ENCODE measurements around the gene RAD23B.
"Not testable (repeated sequence)": the region's sequence is repeated elsewhere in the genome, so short reads cannot be mapped to it uniquely, and the experiment has no call there.

RAD23B gene

DNA sequence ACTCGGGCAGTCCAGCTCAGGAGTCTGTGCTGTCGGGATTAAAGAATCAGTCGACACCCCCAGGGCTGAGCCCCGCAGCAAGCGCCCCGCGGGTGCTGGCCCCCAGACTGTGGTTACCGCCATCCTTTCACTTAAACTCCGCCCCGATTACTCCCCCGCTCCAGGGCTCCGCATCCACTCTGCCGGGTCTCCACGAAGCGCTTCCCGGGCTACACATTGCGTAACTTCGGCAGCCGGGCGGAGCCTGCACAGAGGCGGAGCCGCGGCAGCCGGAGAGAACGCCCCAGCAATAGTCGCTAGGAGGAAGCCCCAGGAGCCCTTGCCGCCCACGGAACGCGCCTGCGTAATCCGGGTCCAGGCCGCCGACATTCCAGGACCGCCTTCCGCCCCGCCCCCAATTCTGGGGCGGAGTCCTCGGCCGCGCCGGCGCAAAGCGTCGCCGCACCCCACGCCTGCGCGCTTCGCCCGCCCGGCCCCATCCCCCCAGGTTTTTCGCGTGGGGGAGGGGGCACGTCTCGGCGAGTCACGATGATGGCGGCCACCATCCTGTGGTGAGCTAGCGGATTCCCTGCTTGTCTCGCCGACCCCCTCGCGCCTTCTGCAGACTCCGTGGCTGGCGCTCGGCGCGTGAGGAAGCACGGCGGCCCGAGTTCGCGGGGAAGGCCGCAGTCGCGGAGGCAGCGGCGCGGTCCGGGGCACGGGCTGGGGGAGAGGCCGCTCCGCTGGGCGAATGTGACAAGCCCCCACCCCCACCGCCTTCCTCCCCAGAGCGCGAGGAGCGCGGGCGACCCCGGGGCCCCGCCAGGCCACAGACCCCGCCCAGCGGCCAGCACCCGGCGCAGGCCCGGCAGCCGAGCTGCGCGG, at the start of gene RAD23B:
RAD23B (plus strand) TSS at position 521 of the 864 bp plus-strand sequence. CDS start 351 bp downstream, outside the sequence.
- peak; percentile 98 for DNase-seq

DNA sequence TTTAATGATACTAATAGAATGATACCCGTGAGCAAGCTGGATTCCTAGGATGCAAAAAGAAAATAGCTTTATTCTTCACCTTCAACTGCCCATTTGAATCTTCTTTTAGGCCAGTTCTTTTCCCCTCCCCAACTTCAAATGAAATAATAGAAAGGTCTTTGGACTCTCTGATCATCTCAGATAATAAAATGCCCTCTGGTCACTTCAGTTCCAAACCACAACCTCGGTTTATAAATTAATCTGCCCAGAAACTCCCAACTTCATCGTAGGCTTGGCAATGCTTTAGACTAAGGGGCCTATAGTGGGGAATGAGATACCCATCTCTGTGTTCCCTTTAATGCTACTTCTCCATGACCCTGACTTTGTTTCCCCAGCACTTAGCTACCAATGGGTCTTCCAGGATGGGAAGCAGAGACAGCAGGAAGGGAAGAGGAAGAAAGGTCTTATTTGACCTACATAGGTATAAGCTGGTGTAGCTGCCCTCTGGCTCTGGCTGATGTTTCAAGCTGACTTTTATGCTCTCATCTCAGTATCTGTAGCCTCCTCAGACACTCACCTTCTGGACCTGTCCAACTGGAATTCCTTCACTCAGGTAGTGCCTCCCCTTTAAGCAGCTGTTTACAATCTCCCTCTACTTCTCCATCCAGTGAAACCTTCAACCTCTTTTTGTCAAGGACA, 47.2 kb upstream of the RAD23B start:
- DNase-seq, result no peak

DNA sequence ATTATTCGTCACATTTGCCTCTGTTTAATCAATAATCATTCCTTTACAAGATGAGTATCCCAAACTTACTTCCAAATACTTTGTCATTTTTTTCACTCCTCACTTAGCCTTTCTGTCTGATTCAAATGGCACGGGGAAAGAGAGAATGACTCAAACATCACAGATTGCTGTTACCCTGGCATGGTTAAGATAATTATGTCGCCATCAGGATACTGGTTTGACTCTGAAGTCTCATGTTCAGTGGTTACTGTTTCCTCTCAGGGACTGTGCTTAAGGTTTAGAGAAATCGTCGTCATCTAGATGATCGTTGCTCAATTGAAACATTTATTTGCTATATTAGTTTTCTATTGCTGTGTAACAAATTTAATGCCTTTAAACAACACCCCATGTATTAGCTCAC, 45.2 kb upstream of the RAD23B start:
- DNase-seq, result no peak

DNA sequence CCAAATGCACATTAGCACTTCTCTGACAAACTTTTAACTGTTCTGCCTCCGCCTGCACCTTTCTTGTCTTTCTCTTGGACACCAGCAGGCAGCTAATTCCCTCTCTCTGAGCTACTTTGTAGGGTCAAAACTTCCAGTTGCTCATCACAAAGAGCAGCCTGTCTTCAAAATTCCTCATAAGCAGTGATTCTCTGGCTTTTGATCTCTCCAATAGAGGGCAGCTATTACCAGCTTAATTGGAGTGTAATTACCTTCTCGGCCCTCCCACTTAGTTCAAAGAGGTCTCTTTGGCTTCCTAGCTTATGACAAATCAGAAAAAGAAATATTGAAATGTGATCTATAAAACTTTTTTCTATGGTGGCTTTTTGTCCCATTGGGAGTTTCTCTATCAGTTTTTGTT, 43.6 kb upstream of the RAD23B start:
- DNase-seq, result no peak

- DNase-seq, result no peak
Measured at GRCh38 chr9:107240260-107240659, 42.8 kb upstream of the RAD23B start.

DNA sequence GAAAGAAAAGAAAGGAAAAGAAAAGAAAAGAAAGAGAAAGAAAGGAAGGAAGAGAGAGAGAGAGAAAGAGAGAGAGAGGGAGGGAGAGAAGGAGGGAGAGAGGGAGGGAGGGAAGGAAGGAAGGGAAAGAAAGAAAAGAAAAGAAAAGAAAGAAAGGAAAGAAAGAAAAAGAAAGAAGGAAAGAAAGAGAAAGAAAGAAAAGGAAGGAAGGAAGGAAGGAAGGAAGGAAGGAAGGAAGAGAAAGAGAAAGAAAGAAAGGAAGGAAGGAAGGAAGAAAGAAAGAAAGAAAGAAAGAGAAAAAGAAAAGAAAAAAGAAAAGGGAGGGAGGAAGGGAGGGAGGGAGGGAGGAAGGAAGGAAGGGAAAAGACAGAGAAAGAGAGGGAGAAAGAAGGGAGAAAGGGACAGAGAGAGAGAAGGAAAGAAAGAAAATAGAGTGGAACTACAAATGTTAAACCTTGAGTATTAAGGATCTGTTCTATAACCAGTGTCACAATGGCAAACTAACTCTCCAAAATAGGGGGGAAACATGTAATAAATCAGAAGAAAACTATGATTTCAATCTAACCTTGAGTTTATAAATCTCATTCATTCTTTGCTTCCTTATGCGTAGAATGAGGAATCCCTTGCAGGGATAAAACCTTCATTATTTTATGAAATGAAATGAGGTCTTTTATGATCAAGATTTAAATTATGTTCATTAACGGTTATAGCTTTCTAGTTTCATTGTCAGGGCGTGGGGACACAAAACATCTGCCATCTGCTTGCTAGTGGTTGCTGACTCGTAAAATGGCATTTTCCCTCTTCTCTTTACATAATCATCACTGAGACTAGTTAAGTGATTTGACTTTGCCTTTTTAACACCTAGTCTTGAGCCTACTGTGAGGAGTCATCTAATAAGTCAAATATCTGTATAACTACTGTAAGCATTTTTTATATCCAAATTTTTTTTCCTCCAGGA, 40.7 kb upstream of the RAD23B start:
- DNase-seq, result peak; percentile 62

GRCh38 chr9:107243742-107244141, 39.3 kb upstream of the RAD23B start:
- peak; percentile 97 for DNase-seq

- DNase-seq, result peak; percentile 39
Measured at GRCh38 chr9:107246259-107247254, 36.5 kb upstream of the RAD23B start.

DNA sequence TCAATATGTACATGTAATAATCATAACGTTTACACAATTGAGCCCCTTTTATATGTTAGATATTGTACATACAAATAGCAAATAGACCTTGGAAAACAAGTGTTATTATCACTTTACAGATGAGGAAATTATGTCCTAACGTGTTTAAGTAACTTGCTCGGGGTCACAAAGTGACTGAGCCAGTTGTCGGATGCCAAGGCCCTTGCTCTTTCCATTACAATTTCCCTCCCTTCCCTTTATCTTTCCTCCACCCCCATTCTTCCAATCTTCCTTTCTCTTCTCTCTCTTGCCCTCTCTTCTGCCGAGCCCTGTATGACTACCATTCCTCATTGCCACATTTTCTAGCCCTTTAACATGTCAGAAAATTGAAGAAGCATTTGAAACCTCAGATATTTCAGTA, 34.4 kb upstream of the RAD23B start:
- DNase-seq, result no peak

DNA sequence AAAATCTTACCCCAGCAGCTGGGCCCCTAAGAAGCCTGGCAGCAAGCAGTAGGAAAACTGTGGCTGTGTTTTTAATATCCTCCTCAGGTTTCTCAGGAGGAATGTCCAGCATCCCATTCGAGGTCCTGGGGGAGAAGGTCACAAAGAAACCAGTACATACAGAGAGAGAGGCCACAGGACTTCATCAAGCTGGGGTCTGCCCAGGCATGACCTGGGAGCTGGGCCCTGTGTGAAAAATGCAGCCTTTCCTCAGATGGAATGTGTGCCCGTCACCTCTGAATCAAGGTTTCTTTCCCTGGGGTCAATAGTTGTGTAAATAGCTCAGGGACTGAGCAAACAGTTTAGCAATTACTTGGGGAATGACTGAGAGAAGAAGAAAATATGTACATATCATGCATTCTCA, 33.9 kb upstream of the RAD23B start:
- DNase-seq, result no peak

DNA sequence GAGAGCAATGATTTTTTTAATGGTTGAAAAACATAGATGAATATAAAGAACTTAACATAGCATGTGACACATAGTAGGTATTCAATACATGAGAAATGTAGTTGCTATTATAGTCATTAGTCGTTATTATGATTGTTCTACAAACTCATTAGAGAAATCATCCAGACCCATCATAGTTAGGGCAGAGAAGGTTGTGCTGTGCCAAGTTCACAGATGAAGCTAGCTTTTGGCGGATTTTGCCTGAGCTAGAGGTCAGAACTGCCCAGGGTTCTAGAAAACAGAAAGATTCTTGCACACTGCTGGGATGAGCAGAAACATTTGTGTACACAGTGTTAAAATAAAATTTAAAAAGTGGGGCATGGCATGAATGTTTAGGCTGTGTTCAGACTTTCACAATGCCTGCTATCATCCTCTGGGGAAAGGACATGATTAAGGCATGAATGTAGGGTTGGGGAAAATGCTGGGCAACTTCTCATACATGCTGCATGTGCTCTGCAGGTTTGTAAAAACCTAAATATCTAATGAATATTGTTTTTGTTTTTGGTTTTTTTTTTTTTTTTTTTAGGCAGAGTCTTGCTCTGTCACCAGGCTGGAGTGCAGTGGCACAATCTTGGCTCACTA, 33.3 kb upstream of the RAD23B start:
- no peak for DNase-seq

DNA sequence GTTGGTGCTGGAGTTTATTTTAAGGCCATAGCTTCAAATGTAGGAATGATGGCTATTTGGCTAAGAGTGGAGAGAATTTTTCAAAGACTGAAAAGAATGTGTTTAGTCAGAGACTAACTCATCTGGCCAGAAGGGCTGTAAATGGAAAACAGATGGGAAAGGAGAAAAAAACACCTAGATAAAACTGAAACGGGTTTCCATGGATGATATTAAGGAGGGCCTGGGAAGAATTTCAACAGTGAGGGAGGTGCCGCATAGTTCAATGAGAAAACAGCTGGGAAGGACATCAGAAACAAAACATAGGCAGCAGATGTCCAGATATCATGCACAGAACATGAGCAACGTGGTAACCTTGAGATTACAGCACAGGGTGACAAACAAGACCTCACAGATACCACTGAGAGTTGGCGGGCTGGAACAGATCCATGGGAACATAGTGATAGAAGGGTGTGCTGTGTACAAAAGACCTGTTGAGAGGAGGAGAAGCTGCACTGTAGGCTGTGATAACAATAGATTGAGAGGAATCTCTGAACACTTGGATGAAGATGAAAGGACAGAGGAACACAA, 31.2 kb upstream of the RAD23B start:
- peak; percentile 75 for DNase-seq

GRCh38 chr9:107258919-107259318, 24.2 kb upstream of the RAD23B start:
- DNase-seq, result no peak

DNA sequence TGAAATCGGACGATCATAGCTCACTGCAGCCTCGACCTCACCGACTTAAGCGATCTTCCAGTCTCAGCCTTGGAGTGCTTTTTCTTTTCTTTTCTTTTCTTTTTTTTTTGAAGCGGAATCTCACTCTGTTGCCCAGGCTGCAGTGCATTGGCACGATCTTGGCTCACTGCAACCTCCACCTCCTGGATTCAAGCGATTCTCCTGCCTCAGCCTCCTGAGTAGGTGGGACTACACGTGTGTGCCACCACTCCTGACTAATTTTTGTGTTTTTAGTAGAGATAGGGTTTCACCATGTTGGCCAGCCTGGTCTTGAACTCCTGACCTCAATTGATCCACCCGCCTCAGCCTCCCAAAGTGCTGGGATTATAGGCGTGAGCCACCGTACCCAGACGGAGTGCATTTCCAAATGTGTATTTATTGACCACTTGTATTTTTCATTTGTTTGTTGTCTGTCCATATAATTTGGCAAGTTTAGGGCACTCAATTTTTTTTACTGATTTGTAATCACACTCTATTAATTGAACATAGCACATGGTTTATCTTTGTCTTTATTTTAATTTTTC, 23.2 kb upstream of the RAD23B start:
- DNase-seq, result not testable (repeated sequence)

GRCh38 chr9:107260437-107261081, 22.5 kb upstream of the RAD23B start:
- DNase-seq, result no peak

DNA sequence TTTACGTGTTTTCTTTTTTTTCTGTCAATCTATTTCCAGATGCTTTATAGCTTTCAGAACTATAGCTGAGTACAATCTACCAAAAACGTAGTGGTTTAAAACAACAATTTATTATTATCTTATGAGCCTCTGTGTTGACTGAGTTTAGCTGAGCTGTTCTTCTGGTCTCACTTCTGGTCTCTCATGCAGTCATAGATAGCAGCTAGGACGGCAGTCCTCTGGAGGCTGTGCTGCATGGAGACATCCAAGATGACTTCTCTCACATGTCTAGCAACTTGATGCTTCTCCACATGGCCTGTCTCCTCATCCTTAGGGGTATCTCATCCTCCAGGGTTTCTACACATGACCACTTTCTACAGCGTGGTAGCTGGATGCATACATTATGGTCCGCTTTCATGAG, 22.0 kb upstream of the RAD23B start:
- DNase-seq, result no peak

DNA sequence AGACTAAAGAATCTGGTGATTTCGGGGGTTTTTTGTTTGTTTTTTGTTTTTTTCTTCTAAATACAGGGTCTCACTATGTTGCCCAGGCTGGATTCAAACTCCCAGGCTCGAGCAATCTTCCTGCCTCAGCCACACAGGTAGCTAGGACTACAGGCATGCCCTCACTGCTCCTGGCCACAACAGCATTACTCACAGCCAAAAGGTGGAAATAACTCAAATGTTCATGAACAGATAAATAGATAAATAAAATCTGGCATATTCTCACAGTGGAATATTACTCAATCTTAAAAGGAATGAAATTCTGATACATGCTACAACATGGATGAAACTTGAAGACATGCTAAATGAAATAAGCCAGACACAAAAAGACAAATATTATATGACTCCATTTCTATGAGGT, 19.8 kb upstream of the RAD23B start:
- DNase-seq, result no peak

GRCh38 chr9:107266624-107267368, 16.3 kb upstream of the RAD23B start:
- DNase-seq, result no peak

DNA sequence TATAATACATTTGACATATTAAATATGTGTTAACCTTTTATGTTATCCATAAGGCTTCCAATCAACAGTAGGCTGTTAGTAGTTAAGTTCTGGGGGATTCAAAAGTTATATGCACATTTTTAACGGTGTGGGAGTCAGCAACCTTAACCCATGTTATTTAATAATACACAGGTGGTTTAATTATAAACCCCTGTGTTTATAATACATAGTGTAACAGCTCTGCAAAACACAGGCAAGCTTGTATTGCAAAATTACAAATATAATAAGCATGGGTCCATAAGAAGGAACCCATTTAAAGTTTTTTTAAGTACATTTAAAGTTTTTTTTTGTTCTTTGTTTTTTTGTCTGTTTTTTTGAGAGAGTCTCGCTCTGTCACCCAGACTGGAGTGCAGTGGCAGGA, 14.5 kb upstream of the RAD23B start:
- DNase-seq, result no peak

Measured in DMS53 (cell line).